Measurements from ENCODE around the gene EPO. TPM values are rescaled to one million over a fixed set of nuclear protein-coding genes. Genes with fewer than 3 reads are reported as not detected.

EPO gene
- total and polyA plus RNA-seq, 2 of the 8 experiments (the other 6 are each of a cell fraction or from before 2014, with no cell fraction given): 0.42 to 0.95 TPM

DNA sequence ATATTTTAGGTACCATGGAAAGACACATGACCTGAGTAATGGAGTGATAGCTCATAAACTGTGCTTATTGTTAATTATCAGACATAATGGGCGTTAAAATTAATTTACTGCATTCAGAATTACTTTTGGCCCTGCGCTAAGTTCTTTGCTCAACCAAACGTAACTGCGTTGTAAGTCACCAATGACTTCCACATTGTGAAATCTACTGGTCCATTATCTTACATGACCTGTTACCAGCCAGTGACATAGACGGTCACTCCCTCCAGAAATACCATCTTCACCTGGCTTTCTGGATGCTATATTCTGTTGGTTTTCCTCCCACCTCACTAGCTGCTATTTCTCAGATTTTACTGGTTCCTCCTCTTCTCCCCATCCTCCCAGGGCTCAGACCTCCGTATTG lies 21.2 kb upstream of the EPO start:
- FAIRE-seq (no peak), DNase-seq (ENCODE audit: low read depth in 1 of 2, low spot score in 2 of 2) (no peak)
- Histone ChIP-seq H2BK5ac (ENCODE audit: low read depth, low read length) (peak overlapping the region; percentile 66; the same call in 1 of the 2 replicates), H2BK12ac (ENCODE audit: low read depth, low read length) (peak overlapping the region; percentile 75; the same call in 1 of the 2 replicates), H3K79me2 (ENCODE audit: control insufficient read depth in 1 of 2, insufficient read depth in 2 of 2, low read length in 2 of 2) (no peaks in the 10 kb centered on the region; a peak in 1 of 4 replicates), H4K20me1 (replicated peaks in 1 of 2; ENCODE audit: control insufficient read depth in 1 of 2, insufficient read depth in 2 of 2, low read length in 2 of 2) (no peaks in the 10 kb centered on the region), H3K9ac (replicated peaks in 1 of 4; ENCODE audit: extremely low read depth in 1 of 4, low read depth in 3 of 4, low read length in 3 of 4) (no peak overlapping the region), H4K8ac (ENCODE audit: extremely low read depth, insufficient read depth, low read length) (no peak overlapping the region), H3K36me3 (ENCODE audit: control insufficient read depth in 2 of 4, insufficient read depth in 4 of 4, low read length in 3 of 4) (no peaks in the 10 kb centered on the region), H3K4me1 (replicated peaks in 1 of 4; ENCODE audit: control insufficient read depth in 3 of 4, insufficient read depth in 4 of 4, low read length in 3 of 4) (peaks cover 0 to 6% (median 2%) of the 10 kb centered on the region in 4 experiments; a peak in 6 of 7 replicates), H2AK5ac (ENCODE audit: low read depth, low read length) (no peak overlapping the region), H4K5ac (ENCODE audit: insufficient read length, low read depth, low read length) (no peak overlapping the region), H2AFZ (ENCODE audit: low read length) (no peak overlapping the region), H3K56ac (replicated peaks; ENCODE audit: insufficient read length, low read depth, low read length) (no peak overlapping the region), H3K4ac (replicated peaks; ENCODE audit: insufficient read length, low read depth, low read length) (no peak overlapping the region), H3K18ac (ENCODE audit: extremely low read depth, low read length) (no peak overlapping the region), H4K91ac (replicated peaks; ENCODE audit: insufficient read length, low read length) (no peak overlapping the region), H3K27me3 (replicated peaks in 1 of 4; ENCODE audit: control insufficient read depth in 3 of 4, extremely low read depth in 1 of 4, insufficient read depth in 3 of 4, low read length in 3 of 4) (no peaks in the 10 kb centered on the region), H3K23me2 (ENCODE audit: low read depth, low read length) (no peaks in the 10 kb centered on the region), H3K27ac (ENCODE audit: low read depth, low read length) (no peak overlapping the region), H3K14ac (ENCODE audit: insufficient read length) (no peak overlapping the region), H3K23ac (ENCODE audit: insufficient read length) (no peak overlapping the region), H3K4me2 (ENCODE audit: insufficient read depth in 1 of 2, low read depth in 2 of 2, low read length in 2 of 2) (no peak overlapping the region), H2BK15ac (ENCODE audit: low read length) (0 out of 2 replicates have a peak overlapping the region, but pooled peaks have one; percentile 16), H2BK120ac (replicated peaks; ENCODE audit: low read depth, low read length) (no peak overlapping the region), H3K9me3 (ENCODE audit: insufficient read depth in 2 of 2, low read depth in 1 of 2, low read length in 1 of 2) (no peaks in the 10 kb centered on the region), H3K4me3 (ENCODE audit: extremely low read depth in 1 of 4, insufficient read depth in 2 of 4, low read depth in 3 of 4, low read length in 4 of 4) (no peak overlapping the region), H3K79me1 (ENCODE audit: low read depth, low read length) (no peaks in the 10 kb centered on the region; the same call in 1 of the 2 replicates), H2BK20ac (ENCODE audit: low read length) (peak overlapping the region; percentile 55)
- ChIA-PET CTCF (ENCODE audit: partially characterized antibody) (interaction anchor here (0.6 to 1.6 kb wide), 6 partner anchors 20 to 921 kb away, joined by 3 to 5 read pairs (median 3); no protein-coding TSS in a partner anchor), POLR2A (ENCODE audit: partially characterized antibody) (interaction anchor here (0.8 to 2.9 kb wide), 9 partner anchors 9 to 270 kb away, joined by 3 to 8 read pairs (median 3); partner anchors contain the start of gene ZCWPW1)
- 74% methylated on average over 6 of the region's 6 CpGs; no CpG with 5 or more reads in 1 of the 2 experiments for WGBS, 2 experiments (ENCODE audit: extremely low coverage in 1 of 2, insufficient coverage in 1 of 2, insufficient read length in 1 of 2, insufficient replicate concordance in 2 of 2, low coverage in 1 of 2, low lambda C conversion rate in 2 of 2, missing lambda C conversion rate in 1 of 2)
- no peak for TF ChIP-seq CBX5 (IDR thresholded peaks at IDR 0.05; ENCODE audit: low read depth, low read length)
- TF ChIP-seq MAFK (IDR thresholded peaks at IDR 0.05; ENCODE audit: low read depth, low read length): no peak
- TF ChIP-seq, protein P1, sequence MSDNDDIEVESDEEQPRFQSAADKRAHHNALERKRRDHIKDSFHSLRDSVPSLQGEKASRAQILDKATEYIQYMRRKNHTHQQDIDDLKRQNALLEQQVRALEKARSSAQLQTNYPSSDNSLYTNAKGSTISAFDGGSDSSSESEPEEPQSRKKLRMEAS (IDR thresholded peaks at IDR 0.05): no peak
- TF ChIP-seq, protein P2, sequence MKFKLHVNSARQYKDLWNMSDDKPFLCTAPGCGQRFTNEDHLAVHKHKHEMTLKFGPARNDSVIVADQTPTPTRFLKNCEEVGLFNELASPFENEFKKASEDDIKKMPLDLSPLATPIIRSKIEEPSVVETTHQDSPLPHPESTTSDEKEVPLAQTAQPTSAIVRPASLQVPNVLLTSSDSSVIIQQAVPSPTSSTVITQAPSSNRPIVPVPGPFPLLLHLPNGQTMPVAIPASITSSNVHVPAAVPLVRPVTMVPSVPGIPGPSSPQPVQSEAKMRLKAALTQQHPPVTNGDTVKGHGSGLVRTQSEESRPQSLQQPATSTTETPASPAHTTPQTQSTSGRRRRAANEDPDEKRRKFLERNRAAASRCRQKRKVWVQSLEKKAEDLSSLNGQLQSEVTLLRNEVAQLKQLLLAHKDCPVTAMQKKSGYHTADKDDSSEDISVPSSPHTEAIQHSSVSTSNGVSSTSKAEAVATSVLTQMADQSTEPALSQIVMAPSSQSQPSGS (IDR thresholded peaks at IDR 0.05; ENCODE audit: low read length): no peak
- TF ChIP-seq ASH2L (IDR thresholded peaks at IDR 0.05; ENCODE audit: low read length): no peak
- no peak for TF ChIP-seq SIN3A (conservative IDR thresholded peaks at IDR 0.05 in 1 of 2, IDR thresholded peaks at IDR 0.05 in 1 of 2; ENCODE audit: low read depth in 1 of 2, low read length in 2 of 2)
- TF ChIP-seq SP4 (IDR thresholded peaks at IDR 0.05; ENCODE audit: low read length): no peak
- no peak for TF ChIP-seq PHF8 (conservative IDR thresholded peaks at IDR 0.05; ENCODE audit: low read depth, low read length)
- no peak for TF ChIP-seq TCF12 (IDR thresholded peaks at IDR 0.05; ENCODE audit: low read depth, low read length)
- TF ChIP-seq CTBP2 (IDR thresholded peaks at IDR 0.05; ENCODE audit: borderline replicate concordance, insufficient read depth, insufficient read length, low read length): no peak
- TF ChIP-seq HDAC2 (IDR thresholded peaks at IDR 0.05; ENCODE audit: borderline replicate concordance in 1 of 2, low read depth in 2 of 2, low read length in 2 of 2): no peak

Measured in H1 (cell line).